Chondrocyte (in vitro differentiated cells): Measurements from ENCODE around the gene TANC1. TPM values are rescaled to one million over a fixed set of nuclear protein-coding genes. Genes with fewer than 3 reads are reported as not detected.

Experiments
- DNase-seq: peaks from one replicate; pipeline ENCODE4 v3.0.0; 2021; ENCODE audit warnings: mixed read lengths, low spot score
- H3K27ac Mint-ChIP-seq: one replicate; pipeline ENCODE4 v1.8.0; 2021; ENCODE audit warnings: mild to moderate bottlenecking, moderate library complexity, mixed read lengths; ENCODE audit not compliant: unreplicated experiment
- H3K27me3 Mint-ChIP-seq: 2 replicates; pipeline ENCODE4 v1.8.0; 2021; ENCODE audit warnings: low read depth, mixed read lengths
- H3K36me3 Mint-ChIP-seq: 2 replicates; pipeline ENCODE4 v1.8.0; 2021; ENCODE audit warnings: low read depth, mixed read lengths
- H3K4me1 Mint-ChIP-seq: 2 replicates; pipeline ENCODE4 v1.8.0; 2021; ENCODE audit warnings: low read depth, mild to moderate bottlenecking, mixed read lengths
- H3K4me3 Mint-ChIP-seq: one replicate; pipeline ENCODE4 v1.8.0; 2021; ENCODE audit warnings: mild to moderate bottlenecking, moderate library complexity, mixed read lengths; ENCODE audit not compliant: unreplicated experiment
- H3K9me3 Mint-ChIP-seq: 2 replicates; pipeline ENCODE4 v1.8.0; 2021; ENCODE audit warnings: low read depth, mixed read lengths
- total RNA-seq: library from RNA; stranded (reverse); gene quantifications from 3 replicates; pipeline ENCODE4 v1.2.1, GENCODE V29; 2021
- TF ChIP-seq, protein P1 (sequence below): fragments of 200-600 bp; sonication (generic); IDR thresholded peaks from 2 replicates; pipeline ENCODE4 v1.5.0; 2021; ENCODE audit warnings: antibody characterized with exemption, mild to moderate bottlenecking, moderate library complexity

The TANC1 gene
- total RNA-seq, 1 donor from 2014 or later = 29.5 TPM

DNA sequence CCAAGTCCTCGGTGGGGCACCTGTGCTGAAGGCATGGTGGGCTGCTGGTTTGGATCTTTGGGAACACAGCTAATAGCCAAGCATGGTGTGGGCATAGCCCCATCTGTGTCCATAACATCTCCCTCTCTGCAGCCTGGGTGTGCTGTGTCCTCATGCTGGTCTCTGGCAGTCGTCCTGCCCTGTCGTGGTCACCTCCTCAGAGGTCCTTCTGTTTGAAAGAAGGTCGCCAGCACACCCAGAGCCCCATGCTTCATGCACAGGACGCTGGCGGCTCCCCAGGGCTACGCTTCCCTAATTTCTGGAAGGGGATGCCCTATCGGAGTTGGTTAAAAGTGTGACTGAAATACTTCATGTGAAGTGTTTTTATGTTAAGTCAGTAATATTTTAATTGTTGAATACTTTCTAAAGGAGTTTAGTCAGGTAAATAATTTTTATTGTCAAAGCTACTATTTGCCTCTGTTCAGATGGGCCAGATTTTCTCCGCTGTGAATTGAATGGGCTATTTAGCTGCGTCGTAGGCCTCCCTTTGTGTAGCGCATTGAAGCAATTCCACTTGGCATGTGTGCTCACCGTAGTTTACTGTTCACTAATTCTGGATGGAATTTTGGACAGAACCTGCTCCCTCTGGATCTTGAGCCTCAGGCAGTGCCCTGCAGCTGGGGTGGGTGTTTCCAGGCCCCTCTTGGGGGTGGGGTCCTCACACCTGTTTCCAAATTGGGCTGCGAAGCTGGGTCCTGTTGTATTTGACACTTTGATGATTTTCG, 236.1 kb downstream of the TANC1 start:
- DNase-seq = no peak
- Mint-ChIP-seq H3K27ac (peak overlapping the region; percentile 17), H3K4me1 (peaks cover 35% of the 10 kb centered on the region), H3K4me3 (no peak overlapping the region), H3K27me3 (no peaks in the 10 kb centered on the region), H3K9me3 (no peaks in the 10 kb centered on the region), H3K36me3 (peaks cover 15% of the 10 kb centered on the region)
- TF ChIP-seq, protein P1, sequence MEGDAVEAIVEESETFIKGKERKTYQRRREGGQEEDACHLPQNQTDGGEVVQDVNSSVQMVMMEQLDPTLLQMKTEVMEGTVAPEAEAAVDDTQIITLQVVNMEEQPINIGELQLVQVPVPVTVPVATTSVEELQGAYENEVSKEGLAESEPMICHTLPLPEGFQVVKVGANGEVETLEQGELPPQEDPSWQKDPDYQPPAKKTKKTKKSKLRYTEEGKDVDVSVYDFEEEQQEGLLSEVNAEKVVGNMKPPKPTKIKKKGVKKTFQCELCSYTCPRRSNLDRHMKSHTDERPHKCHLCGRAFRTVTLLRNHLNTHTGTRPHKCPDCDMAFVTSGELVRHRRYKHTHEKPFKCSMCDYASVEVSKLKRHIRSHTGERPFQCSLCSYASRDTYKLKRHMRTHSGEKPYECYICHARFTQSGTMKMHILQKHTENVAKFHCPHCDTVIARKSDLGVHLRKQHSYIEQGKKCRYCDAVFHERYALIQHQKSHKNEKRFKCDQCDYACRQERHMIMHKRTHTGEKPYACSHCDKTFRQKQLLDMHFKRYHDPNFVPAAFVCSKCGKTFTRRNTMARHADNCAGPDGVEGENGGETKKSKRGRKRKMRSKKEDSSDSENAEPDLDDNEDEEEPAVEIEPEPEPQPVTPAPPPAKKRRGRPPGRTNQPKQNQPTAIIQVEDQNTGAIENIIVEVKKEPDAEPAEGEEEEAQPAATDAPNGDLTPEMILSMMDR = no peak

- Mint-ChIP-seq H3K4me1 (peaks cover 47% of the 10 kb centered on the region), H3K9me3 (no peaks in the 10 kb centered on the region), H3K36me3 (peaks cover 10% of the 10 kb centered on the region), H3K27ac (peak overlapping the region; percentile 32), H3K27me3 (no peaks in the 10 kb centered on the region), H3K4me3 (no peak overlapping the region)
- DNase-seq = no peak
- TF ChIP-seq, protein P1 = no peak
These were observed 238.4 kb downstream of the TANC1 start for GRCh38 chr2:159206736-159207380.

DNA sequence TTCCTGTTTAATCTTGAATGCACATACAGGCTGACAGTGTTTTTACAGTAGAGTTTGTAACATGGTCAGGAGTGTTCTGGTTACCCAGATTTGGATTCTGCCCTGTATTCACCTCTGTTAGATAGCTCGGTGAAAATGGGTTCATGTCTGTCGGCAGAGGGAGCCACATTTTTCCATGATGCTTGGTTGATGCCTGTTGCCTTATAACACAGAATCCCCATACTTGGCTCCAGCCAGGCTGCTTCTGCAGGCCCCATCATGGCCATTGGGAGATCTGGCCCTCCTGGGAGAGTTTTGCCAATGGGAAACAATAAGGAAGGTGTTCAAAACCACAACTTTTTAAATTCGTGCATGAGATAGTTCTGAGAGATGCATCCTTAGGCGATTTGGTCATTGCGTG, 240.0 kb downstream of the TANC1 start:
- Mint-ChIP-seq H3K4me1 (peaks cover 41% of the 10 kb centered on the region), H3K27ac (no peak overlapping the region), H3K9me3 (no peaks in the 10 kb centered on the region), H3K36me3 (peaks cover 12% of the 10 kb centered on the region), H3K4me3 (no peak overlapping the region), H3K27me3 (no peaks in the 10 kb centered on the region)
- no peak for DNase-seq
- TF ChIP-seq, protein P1 = peak; percentile 50

- Mint-ChIP-seq H3K4me1 (peaks cover 41% of the 10 kb centered on the region), H3K27ac (peak overlapping the region; percentile 68), H3K27me3 (no peaks in the 10 kb centered on the region), H3K4me3 (no peak overlapping the region), H3K36me3 (peaks cover 15% of the 10 kb centered on the region), H3K9me3 (no peaks in the 10 kb centered on the region)
- no peak for DNase-seq
- TF ChIP-seq, protein P1 = no peak
These were observed 241.2 kb downstream of the TANC1 start for GRCh38 chr2:159209341-159210306.
